Measurements from ENCODE around the gene DDB1.

DNA sequence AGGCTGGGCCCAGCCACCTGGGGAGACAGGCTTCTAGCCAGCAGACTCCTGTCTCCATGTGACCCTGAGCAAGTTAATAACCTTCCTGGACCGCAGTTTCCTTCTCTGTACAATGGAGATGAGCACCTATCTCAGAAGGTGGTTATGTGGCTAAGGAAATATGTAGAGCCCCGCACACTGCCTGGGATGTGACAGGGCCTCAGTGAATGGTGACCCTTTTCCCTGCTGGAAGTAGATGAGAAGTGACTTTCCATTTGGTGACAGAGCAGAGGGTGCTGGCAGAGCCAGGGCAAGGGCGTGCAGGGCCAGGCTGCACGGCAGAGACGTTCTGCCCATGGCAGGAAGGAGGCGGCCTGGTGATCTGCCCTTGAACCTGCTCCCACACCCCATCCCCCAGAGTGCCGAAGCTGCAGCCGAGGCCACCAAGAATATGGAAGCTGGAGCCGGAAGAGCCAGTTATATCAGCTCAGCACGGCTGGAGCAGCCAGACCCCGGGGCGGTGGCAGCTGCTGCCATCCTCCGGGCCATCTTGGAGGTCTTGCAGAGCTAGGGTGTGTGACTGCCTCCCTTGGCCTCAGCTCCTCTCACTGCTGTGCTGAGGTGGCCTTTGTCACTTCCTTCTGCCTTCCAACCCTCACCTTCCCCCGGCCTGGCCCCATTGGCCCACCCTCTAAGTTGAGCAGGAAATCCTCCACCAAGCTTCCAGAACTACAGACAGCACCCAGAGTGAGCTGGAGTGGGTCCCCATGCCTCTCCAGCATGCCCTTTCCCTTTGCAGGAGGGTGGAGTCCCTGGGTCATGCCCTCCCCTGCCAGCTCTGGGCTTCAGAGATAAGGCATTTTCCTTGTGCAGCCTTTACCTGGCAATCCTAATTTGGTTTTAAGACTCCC, 13.3 kb upstream of the DDB1 start:
- TF ChIP-seq POLR2A (IDR thresholded peaks at IDR 0.05; ENCODE audit: low read depth), result no peak
- no peak for TF ChIP-seq CTCF (IDR thresholded peaks at IDR 0.05)

Data from esophagus muscularis mucosa (tissue), 3 donors.